SJCRH30 (cell line): ENCODE measurements around the gene PHKG1. TPM values are rescaled to one million over a fixed set of nuclear protein-coding genes. Genes with fewer than 3 reads are reported as not detected.
"Not testable (repeated sequence)": the region's sequence is repeated elsewhere in the genome, so short reads cannot be mapped to it uniquely, and the experiment has no call there.

ENCODE experiments used
- DNase-seq, 2 experiments: peaks; one replicate each; pipeline ENCODE4 v3.0.0-alpha.2; 2015 to 2020
- H3K27ac ChIP-seq: fragments of 250-450 bp; sonication (Bioruptor Pico); 2 replicates; pipeline ENCODE4 v1.5.1; 2020; ENCODE audit warnings: mild to moderate bottlenecking, moderate library complexity
- H3K27me3 ChIP-seq: fragments of 250-450 bp; sonication (Bioruptor Pico); 2 replicates; pipeline ENCODE4 v1.5.1; 2020; ENCODE audit warnings: mild to moderate bottlenecking, moderate library complexity
- H3K36me3 ChIP-seq: fragments of 250-450 bp; sonication (Bioruptor Pico); 2 replicates; pipeline ENCODE4 v1.5.1; 2020; ENCODE audit warnings: mild to moderate bottlenecking, moderate library complexity
- H3K4me1 ChIP-seq: fragments of 250-450 bp; sonication (Bioruptor Pico); 2 replicates; pipeline ENCODE4 v1.5.1; 2020; ENCODE audit warnings: mild to moderate bottlenecking, moderate library complexity
- H3K4me3 ChIP-seq: fragments of 250-450 bp; sonication (Bioruptor Pico); 2 replicates; pipeline ENCODE4 v1.5.1; 2020; ENCODE audit warnings: mild to moderate bottlenecking, moderate library complexity
- H3K9me3 ChIP-seq: fragments of 250-450 bp; sonication (Bioruptor Pico); replicated peaks from 2 replicates; pipeline ENCODE4 v1.5.1; 2020; ENCODE audit warnings: mild to moderate bottlenecking, moderate library complexity
- total RNA-seq: library from RNA; depleted of rRNA; stranded (reverse); fragments of >200 nt; shearing (Covaris generic); gene quantifications from 2 replicates; pipeline ENCODE4 v1.2.3, GENCODE V29; 2014

The PHKG1 gene
- total RNA-seq, 1 experiment from 2014 or later: 1.4 TPM

DNA sequence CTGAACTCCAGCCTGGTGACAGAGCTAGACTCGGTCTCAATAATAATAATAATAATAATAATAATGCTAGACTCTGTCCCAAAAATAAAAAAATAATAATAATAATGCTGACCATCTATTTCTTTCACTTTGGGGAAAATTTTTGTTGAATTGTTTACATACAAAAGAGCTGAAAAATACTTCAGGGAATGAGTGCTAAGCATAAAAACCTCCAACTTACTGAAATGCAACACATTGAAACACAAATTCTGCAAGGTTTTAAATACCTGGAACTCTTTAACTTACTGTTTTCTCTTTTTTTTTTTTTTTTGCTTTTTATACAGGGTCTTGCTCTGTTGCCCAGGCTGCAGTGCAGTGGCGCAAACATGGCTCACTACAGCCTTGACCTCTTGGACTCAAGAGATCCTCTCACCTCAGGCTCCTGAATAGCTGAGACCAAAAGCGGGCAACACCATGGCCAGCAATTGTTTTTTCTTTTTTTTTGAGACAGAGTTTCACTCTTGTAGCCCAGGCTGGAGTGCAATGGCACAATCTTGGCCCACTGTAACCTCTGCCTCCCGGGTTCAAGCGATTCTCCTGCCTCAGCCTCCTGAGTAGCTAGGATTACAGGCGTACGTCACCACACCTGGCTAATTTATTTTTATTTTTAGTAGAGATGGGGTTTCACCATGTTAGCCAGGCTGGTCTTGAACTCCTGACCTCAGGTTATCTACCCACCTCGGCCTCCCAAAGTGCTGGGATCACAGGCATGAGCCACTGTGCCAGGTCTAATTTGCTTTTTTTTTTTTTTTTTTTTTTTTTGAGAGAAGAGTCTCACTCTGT is 5.6 kb upstream of the PHKG1 start:
- H3K27me3 ChIP-seq, H3K27ac ChIP-seq: not testable (repeated sequence)
- H3K36me3 ChIP-seq: peaks cover 59% of the 10 kb centered on the region

GRCh38 chr7:56097700-56098099 is 4.9 kb upstream of the PHKG1 start:
- no peaks in the 10 kb centered on the region for H3K27me3 ChIP-seq
- no peak overlapping the region for H3K27ac ChIP-seq
- 0 out of 2 replicates have a peak, but pooled peaks cover under 1% of the 10 kb centered on the region for H3K4me1 ChIP-seq
- no peaks in the 10 kb centered on the region for H3K9me3 ChIP-seq
- no peak overlapping the region for H3K4me3 ChIP-seq
- no peak for DNase-seq
- peaks cover 52% of the 10 kb centered on the region for H3K36me3 ChIP-seq

More for the DNA sequence above, 5.6 kb upstream of the PHKG1 start:
- not testable (repeated sequence) for H3K4me1 ChIP-seq, H3K9me3 ChIP-seq, DNase-seq, H3K4me3 ChIP-seq

DNA sequence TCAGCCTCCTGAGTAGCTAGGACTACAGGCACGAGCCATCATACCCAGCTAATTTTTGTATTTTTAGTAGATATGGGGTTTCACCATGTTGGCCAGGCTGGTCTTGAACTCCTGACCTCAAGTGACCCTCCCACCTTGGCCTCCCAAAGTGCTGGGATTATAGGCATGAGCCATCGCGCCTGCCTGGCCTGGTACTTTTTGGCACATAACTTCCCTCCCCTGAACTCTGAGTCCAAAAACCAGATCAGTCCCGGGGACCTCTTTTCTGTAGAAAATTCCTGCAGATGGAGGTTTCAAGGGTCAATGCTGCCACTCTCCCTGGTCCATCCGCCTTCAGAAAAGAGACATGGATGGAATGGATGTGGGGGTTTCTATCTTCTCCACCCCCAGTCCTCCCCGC is 364 bp downstream of the PHKG1 start:
- H3K4me3 ChIP-seq, H3K4me1 ChIP-seq, H3K27ac ChIP-seq: not testable (repeated sequence)

GRCh38 chr7:56091591-56091990 is 1.2 kb downstream of the PHKG1 start:
- DNase-seq: no peak
- Histone ChIP-seq H3K27me3 (no peaks in the 10 kb centered on the region), H3K4me3 (no peak overlapping the region), H3K27ac (no peak overlapping the region), H3K36me3 (no peaks in the 10 kb centered on the region), H3K4me1 (0 out of 2 replicates have a peak, but pooled peaks cover 3% of the 10 kb centered on the region), H3K9me3 (no peaks in the 10 kb centered on the region)

More for the DNA sequence above, 364 bp downstream of the PHKG1 start:
- DNase-seq, H3K27me3 ChIP-seq, H3K36me3 ChIP-seq, H3K9me3 ChIP-seq: not testable (repeated sequence)

GRCh38 chr7:56087445-56087844 is 5.3 kb downstream of the PHKG1 start:
- H3K36me3 ChIP-seq: no peaks in the 10 kb centered on the region
- no peaks in the 10 kb centered on the region for H3K27me3 ChIP-seq
- no peak for DNase-seq
- H3K27ac ChIP-seq: no peak overlapping the region
- no peaks in the 10 kb centered on the region for H3K9me3 ChIP-seq
- no peaks in the 10 kb centered on the region for H3K4me1 ChIP-seq
- no peak overlapping the region for H3K4me3 ChIP-seq

GRCh38 chr7:56086761-56087160 is 6.0 kb downstream of the PHKG1 start:
- no peak overlapping the region for H3K4me3 ChIP-seq
- no peak for DNase-seq
- H3K9me3 ChIP-seq: no peaks in the 10 kb centered on the region
- no peaks in the 10 kb centered on the region for H3K36me3 ChIP-seq
- no peak overlapping the region for H3K27ac ChIP-seq
- H3K4me1 ChIP-seq: no peaks in the 10 kb centered on the region
- no peaks in the 10 kb centered on the region for H3K27me3 ChIP-seq

DNA sequence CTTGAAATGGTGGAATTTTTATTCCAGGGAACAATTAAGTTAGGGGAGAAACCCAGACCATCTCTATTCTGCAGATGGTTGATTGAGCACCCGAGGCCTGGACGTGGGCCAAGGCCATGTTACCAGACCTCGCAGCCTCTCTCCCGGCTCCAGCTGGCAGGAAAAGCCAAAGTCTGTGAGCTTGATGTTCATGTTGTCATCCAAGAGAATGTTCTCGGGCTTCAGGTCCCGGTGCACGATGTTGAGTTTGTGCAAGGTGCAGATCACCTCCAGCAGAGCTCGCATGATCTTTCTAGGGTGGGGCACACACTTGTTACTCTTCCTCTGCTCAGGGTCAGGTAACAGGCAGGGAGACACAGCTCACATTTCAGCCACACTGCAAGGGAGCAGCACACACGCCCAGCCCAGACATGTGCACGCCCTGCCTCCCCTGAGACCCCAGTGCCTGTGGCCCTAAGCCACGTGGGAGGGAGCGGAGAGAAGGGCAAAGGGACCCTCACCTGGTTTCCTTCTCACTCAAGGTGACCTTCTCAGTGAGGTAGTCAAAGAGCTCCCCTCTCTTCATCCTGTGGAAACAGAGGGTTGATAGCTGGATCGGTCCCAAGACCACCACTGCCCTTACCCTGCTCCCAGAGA is 9.5 kb downstream of the PHKG1 start:
- no peaks in the 10 kb centered on the region for H3K36me3 ChIP-seq

GRCh38 chr7:56081626-56082340 is 11.0 kb downstream of the PHKG1 start:
- no peak overlapping the region for H3K4me3 ChIP-seq
- no peak for DNase-seq
- H3K36me3 ChIP-seq: no peaks in the 10 kb centered on the region
- H3K27me3 ChIP-seq: no peaks in the 10 kb centered on the region
- H3K9me3 ChIP-seq: no peaks in the 10 kb centered on the region
- no peak overlapping the region for H3K27ac ChIP-seq
- no peaks in the 10 kb centered on the region for H3K4me1 ChIP-seq

More for the DNA sequence above, 9.5 kb downstream of the PHKG1 start:
- H3K4me3 ChIP-seq: no peak overlapping the region
- no peak for DNase-seq
- H3K27ac ChIP-seq: no peak overlapping the region
- H3K9me3 ChIP-seq: no peaks in the 10 kb centered on the region
- no peaks in the 10 kb centered on the region for H3K4me1 ChIP-seq
- no peaks in the 10 kb centered on the region for H3K27me3 ChIP-seq

DNA sequence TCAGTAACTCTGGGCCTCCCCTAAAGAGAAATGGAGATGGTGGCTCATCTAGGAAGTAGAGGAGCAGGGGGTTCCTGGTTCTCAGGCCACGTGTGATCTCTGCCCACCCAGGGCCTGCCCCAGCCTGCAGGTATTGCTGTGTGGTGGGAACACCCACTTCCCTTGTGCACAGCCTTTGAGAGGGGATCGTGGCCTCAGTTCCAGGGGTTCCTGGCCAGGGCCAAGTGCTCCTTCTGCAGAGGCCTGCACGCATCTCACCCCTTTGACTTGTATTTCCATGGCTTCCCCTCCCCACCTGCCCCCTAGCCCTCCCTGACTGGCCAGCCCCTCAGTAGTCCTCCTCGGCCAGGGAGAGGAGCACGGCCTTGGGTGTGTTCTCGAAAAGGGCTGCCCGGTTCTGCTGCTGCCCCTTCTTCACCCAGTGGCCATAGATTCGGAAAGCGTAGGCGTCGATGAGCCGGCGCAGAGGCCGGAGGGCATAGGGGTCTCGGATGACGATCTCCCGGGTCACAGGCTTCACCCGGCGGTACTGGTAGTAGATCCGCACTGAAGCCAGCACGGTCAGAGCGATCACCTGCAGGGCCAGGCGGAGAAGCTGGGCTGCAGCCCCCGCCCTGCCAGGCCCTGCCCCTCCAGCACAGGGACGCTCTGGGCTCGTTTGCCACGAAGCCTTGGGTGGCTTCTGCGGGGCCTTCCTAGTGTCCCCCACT is 11.9 kb downstream of the PHKG1 start:
- H3K36me3 ChIP-seq, DNase-seq, H3K4me3 ChIP-seq, H3K27ac ChIP-seq, H3K27me3 ChIP-seq, H3K4me1 ChIP-seq, H3K9me3 ChIP-seq: not testable (repeated sequence)

- H3K27me3 ChIP-seq: no peaks in the 10 kb centered on the region
- H3K36me3 ChIP-seq: no peaks in the 10 kb centered on the region
- H3K4me3 ChIP-seq: no peak overlapping the region
- no peaks in the 10 kb centered on the region for H3K4me1 ChIP-seq
- H3K27ac ChIP-seq: no peak overlapping the region
- no peaks in the 10 kb centered on the region for H3K9me3 ChIP-seq
- DNase-seq: no peak
Measured at GRCh38 chr7:56079450-56080185, 13.1 kb downstream of the PHKG1 start.

- H3K27ac ChIP-seq: no peak overlapping the region
- no peaks in the 10 kb centered on the region for H3K36me3 ChIP-seq
- H3K4me1 ChIP-seq: no peaks in the 10 kb centered on the region
- H3K27me3 ChIP-seq: no peaks in the 10 kb centered on the region
- H3K9me3 ChIP-seq: no peaks in the 10 kb centered on the region
- no peak overlapping the region for H3K4me3 ChIP-seq
- no peak for DNase-seq
Measured at GRCh38 chr7:56078196-56078595, 14.6 kb downstream of the PHKG1 start.

- Histone ChIP-seq H3K9me3 (no peaks in the 10 kb centered on the region), H3K27me3 (no peaks in the 10 kb centered on the region), H3K4me1 (no peaks in the 10 kb centered on the region), H3K4me3 (no peak overlapping the region), H3K27ac (no peak overlapping the region), H3K36me3 (no peaks in the 10 kb centered on the region)
- no peak for DNase-seq
Measured at GRCh38 chr7:56077681-56078080, 15.1 kb downstream of the PHKG1 start.

GRCh38 chr7:56074371-56074791 is 18.4 kb downstream of the PHKG1 start:
- H3K27me3 ChIP-seq: no peaks in the 10 kb centered on the region
- H3K4me1 ChIP-seq: no peaks in the 10 kb centered on the region
- no peaks in the 10 kb centered on the region for H3K9me3 ChIP-seq
- peak; percentile 71 to 90 for DNase-seq
- no peak overlapping the region for H3K27ac ChIP-seq
- peaks cover 23% of the 10 kb centered on the region for H3K36me3 ChIP-seq
- no peak overlapping the region for H3K4me3 ChIP-seq

DNA sequence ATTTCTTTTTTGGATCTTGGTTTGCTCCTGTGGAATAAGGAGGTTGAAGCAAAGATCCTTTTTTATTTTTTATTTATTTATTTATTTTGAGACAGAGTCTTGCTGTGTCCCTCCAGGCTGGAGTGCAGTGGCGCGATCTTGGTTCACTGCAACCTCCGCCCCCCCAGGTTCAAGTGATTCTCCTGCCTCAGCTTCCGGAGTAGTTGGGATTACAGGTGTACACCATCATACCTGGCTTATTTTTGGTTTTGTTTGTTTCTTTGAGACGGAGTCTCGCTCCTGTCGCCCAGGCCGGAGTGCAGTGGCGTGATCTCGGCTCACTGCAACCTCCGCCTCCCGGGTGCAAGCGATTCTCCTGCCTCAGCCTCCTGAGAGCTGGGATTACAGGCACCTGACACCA is 26.4 kb downstream of the PHKG1 start:
- H3K9me3 ChIP-seq, H3K4me1 ChIP-seq, H3K27ac ChIP-seq, DNase-seq, H3K27me3 ChIP-seq, H3K4me3 ChIP-seq: not testable (repeated sequence)
- H3K36me3 ChIP-seq: peaks cover 45% of the 10 kb centered on the region
